ENCODE results near the gene CARD14. TPM values are rescaled to one million over a fixed set of nuclear protein-coding genes. Genes with fewer than 3 reads are reported as not detected.

Gene CARD14
- total RNA-seq, 1 experiment from 2014 or later, result 0.09 TPM

DNA sequence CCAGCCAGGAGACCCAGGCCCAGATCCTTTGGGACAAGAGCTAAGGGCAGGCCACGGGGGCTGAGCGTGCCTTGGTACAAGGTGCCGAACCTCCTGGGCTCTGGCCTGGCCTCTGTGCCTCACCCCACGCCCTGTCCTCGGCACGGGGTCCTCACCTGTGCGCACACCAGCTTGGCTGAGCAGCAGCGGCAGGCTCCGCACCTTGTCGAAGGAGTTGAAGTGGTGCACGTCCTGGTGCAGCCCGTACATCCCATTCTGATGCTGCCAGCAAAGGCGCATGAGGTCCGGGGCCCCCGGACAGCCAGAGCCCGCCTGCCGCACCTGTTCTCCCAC lies 45.0 kb downstream of the CARD14 start:
- intact Hi-C loops (cut with micrococcal nuclease; ENCODE audit: unreplicated experiment), result no loop called here
- POLR2A ChIA-PET (ENCODE audit: low non-redundant PET), result interaction anchor here (0.6 kb wide), 1 partner anchor 88 kb away, joined by 3 read pairs; no protein-coding TSS in a partner anchor
- H3K4me3 ChIP-seq (ENCODE audit: low read depth, low read length, poor library complexity, severe bottlenecking), result no peak overlapping the region
- TF ChIP-seq, protein P1, sequence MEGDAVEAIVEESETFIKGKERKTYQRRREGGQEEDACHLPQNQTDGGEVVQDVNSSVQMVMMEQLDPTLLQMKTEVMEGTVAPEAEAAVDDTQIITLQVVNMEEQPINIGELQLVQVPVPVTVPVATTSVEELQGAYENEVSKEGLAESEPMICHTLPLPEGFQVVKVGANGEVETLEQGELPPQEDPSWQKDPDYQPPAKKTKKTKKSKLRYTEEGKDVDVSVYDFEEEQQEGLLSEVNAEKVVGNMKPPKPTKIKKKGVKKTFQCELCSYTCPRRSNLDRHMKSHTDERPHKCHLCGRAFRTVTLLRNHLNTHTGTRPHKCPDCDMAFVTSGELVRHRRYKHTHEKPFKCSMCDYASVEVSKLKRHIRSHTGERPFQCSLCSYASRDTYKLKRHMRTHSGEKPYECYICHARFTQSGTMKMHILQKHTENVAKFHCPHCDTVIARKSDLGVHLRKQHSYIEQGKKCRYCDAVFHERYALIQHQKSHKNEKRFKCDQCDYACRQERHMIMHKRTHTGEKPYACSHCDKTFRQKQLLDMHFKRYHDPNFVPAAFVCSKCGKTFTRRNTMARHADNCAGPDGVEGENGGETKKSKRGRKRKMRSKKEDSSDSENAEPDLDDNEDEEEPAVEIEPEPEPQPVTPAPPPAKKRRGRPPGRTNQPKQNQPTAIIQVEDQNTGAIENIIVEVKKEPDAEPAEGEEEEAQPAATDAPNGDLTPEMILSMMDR (conservative IDR thresholded peaks at IDR 0.05; ENCODE audit: low read depth, low read length), result no peak
- no peak for TF ChIP-seq EZH2 (IDR thresholded peaks at IDR 0.05; ENCODE audit: borderline replicate concordance, low read depth, low read length, poor library complexity, severe bottlenecking)
- H3K36me3 ChIP-seq (ENCODE audit: insufficient read depth, low read length, poor library complexity, severe bottlenecking), result no peaks in the 10 kb centered on the region
- no peak overlapping the region for H3K27ac ChIP-seq (ENCODE audit: low read depth, low read length, poor library complexity, severe bottlenecking)
- H3K4me1 ChIP-seq (ENCODE audit: insufficient read depth, low read length, poor library complexity, severe bottlenecking), result peaks cover 31% of the 10 kb centered on the region
- no peaks in the 10 kb centered on the region for H3K27me3 ChIP-seq (replicated peaks; ENCODE audit: insufficient read depth, low read depth, low read length, poor library complexity)
- CTCF ChIA-PET, result no interaction called here
- no peak for DNase-seq (ENCODE audit: low spot score)
- no TSS peak for BruUV-seq (replicated peaks)
- H3K9me3 ChIP-seq (ENCODE audit: low read depth, low read length, poor library complexity, severe bottlenecking), result no peaks in the 10 kb centered on the region

DNA sequence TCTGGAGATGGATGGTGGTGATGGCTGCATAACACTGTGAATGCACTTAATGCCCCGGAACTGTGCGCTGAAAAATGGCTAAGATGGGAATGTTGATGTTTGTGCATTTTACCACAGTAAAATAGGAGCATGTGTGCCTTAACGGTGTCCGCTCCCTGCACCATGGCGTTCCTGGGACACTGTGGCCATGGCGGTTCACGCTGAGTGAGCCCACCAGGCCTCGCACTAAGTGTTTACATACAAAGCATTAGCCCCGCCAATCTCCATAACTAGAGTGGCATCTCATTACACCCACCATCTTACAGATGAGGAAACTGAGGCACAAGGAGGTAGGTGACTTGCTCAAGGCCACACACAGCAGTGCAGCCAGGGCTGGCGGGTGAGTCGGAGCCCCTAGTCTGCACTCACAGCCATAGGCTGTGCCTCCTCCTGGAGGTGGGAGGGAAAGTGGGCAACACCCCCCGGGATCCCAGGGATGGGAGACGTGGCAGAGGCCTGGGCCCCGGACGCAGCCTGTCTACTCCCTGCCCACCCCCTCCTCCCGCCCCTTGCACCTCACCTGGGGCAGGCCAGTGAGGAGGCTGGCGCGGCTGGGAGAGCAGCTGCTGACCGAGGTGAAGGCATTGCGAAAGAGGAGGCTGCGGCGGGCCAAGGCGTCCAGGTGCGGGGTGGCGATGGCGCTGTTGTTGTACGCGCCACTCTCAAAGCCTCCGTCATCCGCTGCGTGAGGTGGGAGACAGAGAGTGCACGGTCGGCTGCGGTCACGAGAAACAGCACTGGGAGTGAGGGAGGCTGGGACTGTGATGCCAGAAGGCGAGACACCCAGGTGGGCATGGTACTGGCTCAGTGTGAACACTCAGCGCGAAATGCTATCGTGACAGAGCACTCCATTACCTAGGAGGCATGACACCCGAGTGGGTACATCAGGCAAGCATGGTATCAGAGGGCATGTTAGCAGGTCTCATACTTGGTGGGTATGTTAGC lies 46.9 kb downstream of the CARD14 start:
- intact Hi-C loops (cut with micrococcal nuclease; ENCODE audit: unreplicated experiment), result no loop called here
- Histone ChIP-seq H3K27me3 (replicated peaks; ENCODE audit: insufficient read depth, low read depth, low read length, poor library complexity) (no peaks in the 10 kb centered on the region), H3K4me1 (ENCODE audit: insufficient read depth, low read length, poor library complexity, severe bottlenecking) (peaks cover 25% of the 10 kb centered on the region), H3K27ac (ENCODE audit: low read depth, low read length, poor library complexity, severe bottlenecking) (no peak overlapping the region), H3K36me3 (ENCODE audit: insufficient read depth, low read length, poor library complexity, severe bottlenecking) (no peaks in the 10 kb centered on the region), H3K9me3 (ENCODE audit: low read depth, low read length, poor library complexity, severe bottlenecking) (no peaks in the 10 kb centered on the region), H3K4me3 (ENCODE audit: low read depth, low read length, poor library complexity, severe bottlenecking) (no peak overlapping the region)
- TF ChIP-seq, protein P1 (conservative IDR thresholded peaks at IDR 0.05; ENCODE audit: low read depth, low read length), result no peak
- DNase-seq (ENCODE audit: low spot score), result no peak
- CTCF ChIA-PET, result no interaction called here
- POLR2A ChIA-PET (ENCODE audit: low non-redundant PET), result no interaction called here
- BruUV-seq (replicated peaks), result no TSS peak

DNA sequence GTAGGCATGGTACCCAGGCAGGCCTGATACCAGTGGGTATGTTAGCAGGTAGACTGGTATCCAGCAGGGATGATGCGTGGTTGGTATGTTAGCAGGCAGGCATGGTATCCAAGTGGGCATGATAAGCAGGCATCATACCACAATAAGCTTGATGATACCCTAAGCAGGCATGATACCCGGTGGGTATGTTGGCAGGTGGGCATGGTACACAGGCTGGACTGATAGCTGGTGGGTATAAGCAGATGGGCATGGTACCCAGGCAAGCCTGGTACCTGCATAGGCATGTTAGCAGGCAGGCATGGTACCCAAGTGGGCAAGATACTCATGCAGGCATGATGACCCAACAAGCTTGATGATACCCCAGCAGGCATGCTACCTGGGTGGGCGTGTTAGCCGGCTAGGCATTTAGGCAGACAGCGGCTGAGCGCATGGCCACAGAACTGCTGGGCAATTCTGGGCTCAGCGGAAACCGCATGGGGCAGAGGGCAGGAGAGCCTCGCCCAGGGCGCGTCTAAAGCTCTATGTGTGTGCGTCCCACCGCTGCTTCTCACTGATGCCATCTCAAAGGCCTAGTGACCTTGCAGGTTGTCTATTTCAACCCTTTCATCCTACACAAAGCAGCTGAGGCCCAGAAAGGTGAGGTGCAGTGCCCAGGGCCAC lies 48.0 kb downstream of the CARD14 start:
- peaks cover 15% of the 10 kb centered on the region for H3K4me1 ChIP-seq (ENCODE audit: insufficient read depth, low read length, poor library complexity, severe bottlenecking)
- TF ChIP-seq, protein P1 (conservative IDR thresholded peaks at IDR 0.05; ENCODE audit: low read depth, low read length), result no peak
- TF ChIP-seq EZH2 (IDR thresholded peaks at IDR 0.05; ENCODE audit: borderline replicate concordance, low read depth, low read length, poor library complexity, severe bottlenecking), result no peak
- H3K36me3 ChIP-seq (ENCODE audit: insufficient read depth, low read length, poor library complexity, severe bottlenecking), result no peaks in the 10 kb centered on the region
- no peak overlapping the region for H3K4me3 ChIP-seq (ENCODE audit: low read depth, low read length, poor library complexity, severe bottlenecking)
- no peak overlapping the region for H3K27ac ChIP-seq (ENCODE audit: low read depth, low read length, poor library complexity, severe bottlenecking)
- CTCF ChIA-PET, result no interaction called here
- POLR2A ChIA-PET (ENCODE audit: low non-redundant PET), result no interaction called here
- intact Hi-C loops (cut with micrococcal nuclease; ENCODE audit: unreplicated experiment), result no loop called here
- BruUV-seq (replicated peaks), result no TSS peak
- no peaks in the 10 kb centered on the region for H3K9me3 ChIP-seq (ENCODE audit: low read depth, low read length, poor library complexity, severe bottlenecking)
- no peaks in the 10 kb centered on the region for H3K27me3 ChIP-seq (replicated peaks; ENCODE audit: insufficient read depth, low read depth, low read length, poor library complexity)
- DNase-seq (ENCODE audit: low spot score), result no peak
